Measurements from ENCODE around the gene HABP2.

HABP2 gene

DNA sequence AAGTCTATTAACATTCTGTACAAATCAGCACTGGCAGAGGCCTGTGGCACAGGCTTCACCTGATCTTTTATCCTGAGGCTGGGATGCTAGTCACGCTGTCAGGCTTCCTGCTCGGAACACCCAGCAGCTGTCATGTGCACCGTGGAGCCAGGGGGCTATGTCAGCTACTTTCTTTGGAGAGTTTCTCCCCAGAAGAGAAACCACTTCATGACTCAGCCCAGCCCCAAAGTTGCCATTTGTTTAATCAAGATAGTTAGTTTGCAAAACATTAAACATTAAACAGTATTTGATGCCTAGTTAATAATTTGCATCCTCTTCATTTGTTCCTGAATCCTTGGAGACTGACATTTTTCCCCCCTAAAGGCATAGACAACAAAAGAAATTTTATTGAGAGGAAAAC, at the start of gene HABP2:
Gene HABP2, plus strand, starts transcription at position 353 of the 400 bp plus-strand sequence. CDS start 69 bp downstream, outside the sequence.
- no peak for DNase-seq

DNA sequence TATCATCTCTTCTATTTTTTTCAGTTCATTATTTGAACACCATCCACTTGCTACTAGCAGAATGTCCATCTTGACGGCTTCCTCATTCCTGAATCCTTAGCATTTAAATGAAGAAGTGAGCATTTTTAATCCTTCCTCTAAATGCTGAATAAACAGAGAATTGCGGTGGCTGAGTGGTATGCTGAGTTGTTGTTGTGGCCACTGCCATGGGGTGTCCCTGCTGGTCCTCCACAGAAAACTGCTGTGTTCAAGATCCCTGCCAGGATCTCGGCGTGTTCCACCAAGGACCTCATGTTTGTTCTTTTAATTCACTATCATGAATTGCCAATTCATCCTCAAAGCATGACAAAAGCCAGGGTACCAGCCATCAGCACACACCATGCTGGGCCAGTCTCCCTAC, 48.9 kb upstream of the HABP2 start:
- DNase-seq: no peak

DNA sequence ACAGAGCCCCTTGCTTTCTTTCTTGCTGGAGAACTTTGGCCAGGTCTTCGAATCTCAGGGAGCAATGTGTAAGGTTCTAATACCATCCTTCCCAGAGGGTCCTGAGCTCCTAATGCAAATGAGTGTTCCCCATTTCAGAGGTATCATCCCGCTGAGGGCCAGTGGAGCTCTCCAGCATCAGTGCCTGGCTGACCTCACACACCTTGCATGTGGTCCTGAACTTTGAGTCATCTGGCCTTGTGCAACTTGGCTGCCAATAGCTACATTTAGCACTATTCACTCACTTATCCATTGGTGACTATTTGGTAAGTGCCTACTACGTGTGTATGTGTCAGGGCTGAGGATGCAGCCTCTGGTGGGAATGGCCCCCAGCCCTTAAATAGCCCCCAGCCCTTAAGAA, 48.4 kb upstream of the HABP2 start:
- no peak for DNase-seq

DNA sequence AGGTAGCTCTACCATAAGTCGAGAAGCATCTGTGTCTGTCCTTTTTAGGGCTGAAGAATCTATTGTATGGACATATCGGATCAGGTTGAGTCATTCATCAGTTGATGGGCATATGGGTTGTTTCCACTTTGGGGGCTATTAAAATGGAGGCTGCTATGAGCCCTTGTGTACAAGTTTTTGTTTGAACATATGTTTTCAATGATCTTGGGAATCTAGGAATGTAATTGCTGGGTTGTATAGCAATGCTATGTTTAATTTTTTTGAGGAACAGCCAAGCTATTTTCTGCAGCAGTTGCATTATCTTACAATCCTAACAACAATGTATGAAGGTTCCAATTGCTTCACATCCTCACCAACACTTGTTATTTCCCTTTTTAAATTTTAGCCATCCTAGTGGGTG, 46.4 kb upstream of the HABP2 start:
- DNase-seq: no peak

DNA sequence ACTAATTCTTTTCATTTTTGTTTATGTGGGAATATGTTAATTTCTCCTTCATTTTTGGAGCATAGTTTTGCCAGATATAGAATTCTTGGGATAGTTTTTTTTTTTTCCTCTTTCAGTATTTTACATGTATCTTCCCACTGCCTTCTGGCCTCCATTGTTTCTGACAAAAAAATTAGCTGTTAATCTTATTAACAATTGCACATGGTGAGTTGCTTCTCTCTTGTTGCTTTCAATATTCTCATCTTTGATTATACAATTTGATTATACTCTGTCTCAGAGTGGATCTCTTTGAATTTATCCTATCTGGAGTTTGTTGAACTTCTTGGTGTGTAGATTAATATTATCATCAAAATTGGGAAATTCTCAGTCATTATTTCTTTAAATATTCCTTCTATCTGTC, 41.4 kb upstream of the HABP2 start:
- DNase-seq: no peak

DNA sequence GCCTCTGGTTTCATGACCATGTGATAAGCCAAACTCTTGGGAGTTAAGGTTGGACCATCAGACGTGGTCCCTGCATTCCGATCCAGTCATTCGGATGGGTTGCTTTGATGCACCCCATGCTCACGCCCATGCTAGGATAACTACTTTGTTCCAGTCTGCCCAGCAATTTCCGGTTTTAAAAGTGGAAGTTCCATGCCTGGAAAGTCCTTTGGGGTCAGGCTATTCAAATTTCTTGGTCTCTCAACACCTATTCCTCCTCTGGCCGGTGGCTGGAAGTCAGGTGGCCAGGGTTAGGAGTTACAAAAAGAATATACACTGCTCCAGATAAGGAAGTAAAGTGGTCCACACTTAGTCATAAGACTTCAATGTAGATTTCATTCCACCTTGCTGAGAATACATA, 37.7 kb upstream of the HABP2 start:
- no peak for DNase-seq

DNA sequence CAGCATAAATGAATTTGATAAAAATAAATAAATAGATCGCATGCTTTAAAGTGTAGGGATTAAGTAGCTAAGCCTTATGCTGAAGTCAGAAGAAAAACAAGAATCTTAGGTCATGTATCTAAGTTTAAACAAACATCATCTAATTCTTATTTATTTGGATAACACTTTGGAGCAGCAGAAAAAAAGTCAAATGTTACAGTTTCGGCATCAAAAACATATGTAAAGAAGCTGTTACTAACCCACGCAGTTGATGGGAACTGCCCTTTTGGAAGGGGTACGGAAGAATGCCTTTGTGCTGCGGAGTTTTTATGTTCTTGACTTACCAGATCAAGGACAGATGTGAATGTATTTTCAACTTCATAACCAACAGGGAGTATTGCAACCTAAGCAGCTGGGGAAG, 37.3 kb upstream of the HABP2 start:
- DNase-seq: no peak

DNA sequence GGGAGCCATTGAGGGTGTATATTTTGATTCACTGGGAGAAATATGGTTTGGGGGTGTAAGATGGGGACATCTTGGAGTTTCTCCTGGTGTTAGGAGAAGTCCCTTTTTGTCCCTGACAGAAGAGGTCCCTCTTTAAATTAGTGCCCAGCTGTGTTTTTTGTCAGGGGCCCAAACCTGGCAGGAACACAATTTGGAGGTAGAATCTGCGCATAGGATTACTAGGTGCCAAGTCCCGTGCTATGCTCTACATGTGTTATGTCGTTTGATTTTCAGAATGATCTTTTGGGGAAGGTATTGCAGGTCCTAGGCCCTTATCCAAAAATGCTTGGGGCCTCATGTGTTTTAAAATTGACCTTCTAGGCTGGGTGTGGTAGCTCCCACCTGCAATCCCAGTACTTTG, 36.8 kb upstream of the HABP2 start:
- DNase-seq: no peak

DNA sequence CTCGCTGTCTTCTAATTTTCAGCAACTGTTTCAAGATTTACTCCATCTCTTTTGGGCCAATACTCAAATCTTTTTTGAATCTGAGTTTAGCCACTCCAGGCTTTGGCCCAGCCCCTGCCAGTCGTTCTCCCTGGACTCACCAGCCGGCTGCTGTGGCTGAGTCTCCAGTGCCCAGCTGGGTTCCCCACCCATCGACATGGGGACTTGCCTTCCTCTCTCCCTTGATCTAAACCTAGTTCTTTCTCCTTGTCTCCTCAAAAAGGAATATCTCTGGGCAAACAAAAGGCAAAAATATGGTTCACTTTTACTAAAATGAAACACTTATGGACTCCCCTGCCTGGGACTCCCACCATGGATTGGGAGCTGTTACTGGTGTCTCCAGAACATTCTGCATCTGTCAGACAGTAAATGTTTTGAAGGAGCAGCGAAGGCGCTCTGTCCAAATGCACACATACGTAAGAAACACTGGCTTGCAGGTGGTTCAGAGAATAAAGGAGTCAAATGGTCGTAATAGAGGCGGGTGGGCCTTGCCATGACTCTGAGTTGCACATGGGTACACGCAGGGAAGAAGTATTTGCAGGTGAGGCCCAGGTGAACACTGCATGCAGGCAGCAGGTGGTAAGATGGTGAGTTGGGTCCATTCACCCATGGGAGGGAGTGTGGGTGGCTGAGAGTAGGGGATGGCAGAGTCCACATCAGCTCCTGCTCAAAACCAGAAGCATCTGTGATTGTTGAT, 35.5 kb upstream of the HABP2 start:
- DNase-seq: no peak

DNA sequence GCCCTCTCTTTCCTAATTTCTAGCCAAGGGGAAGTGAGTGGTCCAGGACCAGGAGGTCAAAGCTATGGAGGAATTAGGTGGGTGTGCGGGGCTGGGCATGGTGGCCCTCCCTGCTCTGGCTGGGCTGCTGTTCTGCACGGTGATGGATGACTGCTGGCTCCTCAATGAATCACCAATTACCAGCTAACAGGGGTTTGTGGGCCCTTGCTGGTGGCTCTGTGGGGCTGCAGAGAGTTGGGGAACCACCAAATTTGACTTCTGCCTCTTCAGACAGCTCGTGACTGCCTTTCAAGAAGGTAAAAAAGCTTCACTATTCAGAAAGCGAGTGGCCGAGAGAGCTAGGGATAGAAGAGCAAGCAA, 35.0 kb upstream of the HABP2 start:
- no peak for DNase-seq

DNA sequence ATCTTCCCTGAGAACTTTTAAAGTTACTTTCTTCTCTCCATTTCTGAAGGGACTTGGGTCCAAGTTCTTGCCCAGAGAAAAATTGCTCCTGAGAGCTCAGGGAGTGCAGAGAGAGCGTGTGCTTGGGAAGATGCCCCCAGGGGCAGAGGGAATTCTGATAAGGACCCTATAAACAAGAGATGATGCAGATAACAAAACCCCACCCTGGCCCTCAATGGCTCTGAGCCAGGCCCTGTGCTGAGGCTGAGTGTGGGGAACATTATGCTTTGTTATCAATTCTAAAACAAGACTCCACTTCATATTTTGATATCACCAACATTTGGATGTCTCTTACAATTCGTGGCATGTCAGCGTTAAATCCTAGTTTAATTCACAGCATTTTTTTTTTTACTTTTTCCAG, 34.4 kb upstream of the HABP2 start:
- DNase-seq: no peak

DNA sequence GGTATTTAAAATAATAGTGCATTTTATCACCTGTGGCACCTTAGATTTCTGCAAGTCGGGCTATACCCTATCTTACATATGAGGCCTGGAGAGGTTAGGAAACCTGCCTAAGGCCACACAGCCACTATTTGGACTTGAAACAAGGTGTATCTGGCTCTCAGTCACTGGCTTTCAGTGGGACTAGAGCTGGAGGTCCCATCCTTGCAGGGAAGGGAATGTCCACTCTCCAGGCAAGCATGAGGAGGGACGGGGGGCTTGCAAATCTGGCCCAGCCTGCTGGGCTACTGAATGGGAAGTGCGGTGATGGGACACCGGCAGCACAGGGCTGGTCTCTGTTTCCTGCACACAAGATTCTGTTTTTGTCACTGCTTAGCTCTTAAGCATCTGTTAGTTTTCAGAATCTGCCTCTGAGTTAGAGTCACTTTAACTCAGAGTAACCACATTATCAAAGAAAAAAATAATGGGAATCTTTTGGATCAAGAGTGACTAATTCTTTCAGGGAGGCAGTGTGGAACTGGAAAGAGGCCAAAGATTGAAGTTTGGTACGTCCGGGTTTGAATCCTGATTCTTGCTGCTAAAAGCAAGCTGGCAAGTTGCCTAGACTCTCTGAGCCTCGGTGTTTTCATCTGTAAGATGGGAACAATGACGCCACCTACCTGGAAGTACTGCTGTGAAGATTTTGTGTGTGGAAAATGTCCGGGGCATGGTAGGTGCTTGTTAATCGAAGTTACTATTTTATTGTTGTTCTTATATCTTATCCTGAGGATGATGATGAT, 33.8 kb upstream of the HABP2 start:
- DNase-seq: no peak

DNA sequence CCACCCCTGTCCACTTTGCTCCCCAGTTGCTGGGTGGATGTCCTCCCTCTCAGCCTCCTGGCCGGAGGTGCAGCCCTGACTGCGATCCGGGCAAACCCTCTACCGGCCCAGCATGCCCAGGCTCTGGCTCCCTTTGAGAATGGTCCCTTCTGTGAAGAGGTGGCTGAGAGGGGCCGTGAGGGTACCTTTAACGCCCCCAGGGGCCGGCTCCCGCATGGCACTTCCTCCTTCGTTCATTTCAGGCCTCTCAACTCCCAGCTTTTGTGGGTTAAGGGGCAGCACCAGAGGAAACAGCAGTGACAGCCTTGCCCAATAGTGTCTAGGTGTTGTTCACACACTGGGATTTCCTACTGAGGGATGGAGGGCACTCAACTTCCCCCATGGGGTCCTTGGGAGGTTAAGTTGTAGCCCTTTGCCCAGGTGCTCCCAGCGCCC, 33.2 kb upstream of the HABP2 start:
- no peak for DNase-seq

DNA sequence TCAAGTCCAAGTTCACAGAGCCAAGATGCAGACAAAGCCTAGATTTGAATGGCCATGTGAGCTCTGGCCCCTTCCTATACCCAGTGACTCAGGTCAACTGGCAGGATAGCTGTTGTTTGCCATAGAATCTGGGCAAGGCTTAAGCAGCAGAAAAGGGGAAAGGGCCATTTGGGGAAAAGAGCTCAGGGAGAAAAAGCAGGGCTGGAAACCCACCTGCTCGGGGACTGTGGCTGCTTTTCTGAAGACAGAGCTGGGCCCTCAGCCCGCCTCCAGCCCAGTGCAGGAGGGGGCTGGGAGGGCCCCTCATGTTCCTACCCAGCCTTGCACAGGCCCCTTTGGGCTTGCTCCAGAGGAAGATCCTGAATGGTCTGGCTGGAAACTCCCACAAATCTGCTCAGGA, 32.6 kb upstream of the HABP2 start:
- no peak for DNase-seq

DNA sequence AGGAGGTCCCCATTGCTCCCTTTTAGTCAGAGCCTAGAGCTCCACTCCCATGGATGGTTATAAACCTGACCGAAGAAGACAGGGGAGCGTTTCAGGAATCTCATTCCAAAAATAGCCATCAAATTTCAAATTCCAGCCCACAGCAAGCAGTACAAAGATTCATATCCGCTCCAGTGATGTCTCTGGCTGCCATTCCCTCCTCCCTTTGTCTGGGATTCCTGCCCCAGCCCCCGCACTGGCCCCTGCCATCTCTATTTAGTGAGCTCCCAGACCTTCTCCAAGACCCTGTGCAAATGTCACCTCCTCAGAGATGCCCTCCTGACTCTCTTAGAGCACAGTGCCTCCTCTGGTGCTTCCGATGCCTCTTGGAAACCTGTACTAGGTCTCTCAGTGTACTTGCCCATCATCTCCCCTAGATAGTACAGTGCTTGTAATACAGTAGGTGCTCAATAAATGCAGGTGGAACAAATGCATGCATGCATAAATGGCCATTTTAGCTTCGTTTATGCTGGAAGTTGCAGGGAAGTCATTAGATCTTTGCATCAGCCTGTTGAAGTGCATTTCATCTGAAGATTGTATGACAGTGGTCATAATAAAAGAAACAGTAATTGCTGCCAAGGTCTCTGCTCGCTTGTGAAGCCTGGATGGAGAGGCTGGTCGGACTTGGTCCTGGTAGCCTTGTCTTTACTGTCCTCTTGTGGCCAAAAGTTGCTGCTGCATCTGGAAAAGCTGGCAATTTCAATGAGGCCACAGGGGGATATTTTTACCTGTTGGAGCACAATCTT, 32.0 kb upstream of the HABP2 start:
- no peak for DNase-seq

DNA sequence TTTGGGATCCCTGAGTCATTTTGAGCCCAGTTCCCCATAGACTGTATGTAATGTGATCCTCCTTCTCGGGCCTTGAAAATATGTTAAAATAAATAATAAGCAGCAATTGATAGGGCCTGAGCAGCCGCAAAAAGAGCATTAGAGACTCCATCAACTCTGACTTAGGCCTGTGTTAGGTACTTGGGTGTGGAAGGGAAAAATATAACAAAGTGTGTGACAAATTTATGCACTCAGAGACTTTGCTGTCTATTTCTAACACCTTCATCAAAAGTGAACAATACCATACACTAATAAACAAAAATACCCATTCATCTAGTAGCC, 31.4 kb upstream of the HABP2 start:
- DNase-seq: no peak

DNA sequence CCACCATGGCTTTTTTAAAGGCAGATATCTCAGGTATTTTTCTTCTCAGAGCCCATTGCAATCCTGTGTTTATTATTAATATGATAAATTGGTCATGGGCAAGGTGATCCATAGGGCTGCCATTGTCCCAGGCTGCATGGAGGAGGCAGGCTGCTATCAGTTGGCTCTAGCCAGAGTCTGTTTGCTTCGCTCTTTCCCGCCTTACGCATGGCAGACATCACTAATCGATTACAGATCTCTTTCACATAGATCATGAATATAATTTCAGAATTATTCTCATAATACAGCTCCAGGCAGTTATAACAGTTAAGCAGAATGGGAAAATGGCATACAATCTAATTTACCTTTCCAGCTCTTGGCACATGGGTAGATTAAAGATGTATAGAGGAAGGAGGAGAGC, 30.4 kb upstream of the HABP2 start:
- DNase-seq: no peak

DNA sequence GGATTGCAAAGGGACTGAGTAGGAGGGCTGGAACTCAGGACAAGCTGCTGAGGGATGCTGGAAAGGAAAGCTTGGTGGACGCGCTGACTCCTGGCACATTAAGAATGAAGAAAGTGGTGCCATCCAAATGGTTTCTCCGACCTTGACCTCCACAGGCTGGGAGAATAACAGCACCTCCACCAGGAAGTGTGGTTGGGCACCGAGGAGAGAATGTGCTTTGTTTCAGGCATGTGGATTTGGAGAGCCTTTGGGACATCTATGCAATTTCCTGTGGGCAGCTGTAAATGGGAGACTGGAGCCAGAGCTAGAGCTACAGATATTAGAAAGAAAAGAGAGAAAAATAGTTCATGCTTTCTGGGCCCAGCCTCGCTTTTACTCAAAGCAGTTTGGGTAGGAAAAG, 29.8 kb upstream of the HABP2 start:
- no peak for DNase-seq

DNA sequence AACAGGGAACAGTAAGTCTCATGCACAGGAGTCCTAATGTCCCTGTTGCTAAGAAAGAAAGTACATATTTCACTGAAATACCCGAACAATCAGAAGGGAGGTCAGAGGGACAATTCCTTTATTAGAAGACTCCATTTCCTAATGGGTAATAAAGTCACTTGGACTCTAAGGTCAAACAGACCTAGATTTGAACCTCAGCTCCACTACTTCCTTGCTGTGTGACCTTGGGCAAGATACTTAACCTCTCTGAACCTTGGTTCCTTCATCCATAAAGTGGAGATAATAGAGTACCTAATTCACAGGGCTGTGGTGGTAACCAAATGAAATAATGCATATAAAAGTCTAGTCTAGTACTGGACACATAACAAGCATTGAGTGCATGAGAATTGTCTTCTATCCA, 29.2 kb upstream of the HABP2 start:
- no peak for DNase-seq

DNA sequence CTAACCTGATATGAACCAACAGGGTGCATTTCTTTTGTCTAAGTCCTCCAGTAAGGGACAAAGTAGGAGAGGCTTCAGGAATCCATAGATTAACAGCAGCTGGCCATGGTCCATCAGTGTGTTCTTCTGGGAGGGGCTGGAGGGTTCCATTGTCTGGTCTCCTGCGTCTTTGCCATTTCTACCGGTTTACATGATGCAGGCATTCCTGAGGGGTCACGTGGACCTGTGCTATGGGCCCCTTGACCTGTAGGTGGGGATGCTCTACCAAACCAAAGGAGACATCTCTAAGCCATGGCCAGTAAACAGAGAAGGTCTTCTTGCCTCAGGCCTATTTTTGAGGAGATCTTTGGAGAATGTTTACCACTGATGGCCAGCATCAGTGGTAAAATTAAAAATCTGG, 28.7 kb upstream of the HABP2 start:
- no peak for DNase-seq

DNA sequence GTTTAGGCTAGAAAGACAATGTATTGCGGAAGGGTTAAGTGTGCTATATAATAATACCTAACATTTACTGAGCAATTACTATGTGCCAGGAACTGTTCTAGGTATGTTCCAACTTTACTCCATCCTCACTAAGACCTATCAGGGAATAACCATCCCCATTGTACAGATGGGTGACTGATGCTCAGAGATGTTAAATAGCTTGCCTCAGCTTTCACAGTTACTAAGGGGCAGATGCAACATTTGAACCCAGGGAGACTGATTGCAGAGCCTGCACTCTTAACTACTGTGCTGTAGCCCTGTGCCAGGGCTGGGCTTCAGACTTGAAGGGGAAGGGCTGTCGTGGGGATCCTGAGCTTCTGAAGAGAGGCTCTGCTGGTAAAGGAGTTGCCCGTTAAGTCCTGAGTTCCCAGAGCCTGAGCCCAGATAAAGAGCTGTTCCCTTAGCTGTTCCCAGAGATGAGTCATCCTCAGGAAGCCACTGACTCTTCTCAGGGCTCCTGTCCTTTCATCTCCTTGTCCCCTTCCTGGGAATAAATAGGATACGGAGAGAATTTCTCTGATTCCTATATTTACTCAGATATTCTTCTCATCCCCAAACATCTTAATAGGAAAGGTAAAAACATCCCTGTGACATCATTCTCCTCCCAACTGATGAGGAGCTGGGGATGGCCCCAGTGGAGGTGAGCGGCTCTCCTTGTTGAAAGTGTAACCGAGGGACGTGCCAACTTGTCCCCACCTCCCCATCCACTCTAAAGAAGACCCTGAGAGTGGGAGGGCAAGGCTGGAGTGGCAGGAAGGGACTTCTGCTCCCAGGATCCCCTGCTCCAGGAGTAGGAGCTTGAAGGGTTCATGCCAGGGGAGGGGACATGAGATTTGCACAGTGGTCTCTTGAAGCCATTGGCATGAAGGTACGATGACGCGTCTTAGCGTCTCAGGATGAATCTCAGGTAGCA, 28.0 kb upstream of the HABP2 start:
- no peak for DNase-seq

DNA sequence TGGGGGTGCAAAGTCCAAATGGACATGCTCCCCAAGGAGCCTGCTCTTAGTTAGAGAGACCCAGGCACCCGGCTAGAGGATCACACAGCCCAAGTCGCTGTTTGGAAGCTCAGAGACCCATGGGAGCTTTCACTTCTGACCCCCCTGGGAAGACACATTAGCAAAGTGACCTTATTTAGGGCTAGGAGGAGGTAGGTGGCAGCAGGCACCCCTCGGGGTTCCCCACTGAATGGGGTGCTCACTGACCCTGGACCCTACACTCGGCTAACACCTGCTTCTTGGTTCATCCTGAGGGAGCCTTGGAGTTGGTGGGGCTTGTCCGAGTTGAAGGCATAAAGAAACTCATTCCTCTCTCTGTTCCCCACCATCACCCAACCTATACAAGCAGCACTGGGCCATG, 27.1 kb upstream of the HABP2 start:
- no peak for DNase-seq
